IPS-18a (cell line): Measurements from ENCODE around the gene MDFI.

ENCODE experiments used
- H3K27ac ChIP-seq: one replicate; pipeline ENCODE4 v1.5.1; 2013; ENCODE audit warnings: low read length
- H3K27me3 ChIP-seq: one replicate; pipeline ENCODE4 v1.6.1; 2013; ENCODE audit warnings: mild to moderate bottlenecking, low read length; ENCODE audit not compliant: control insufficient read depth, insufficient read depth
- H3K36me3 ChIP-seq: one replicate; pipeline ENCODE4 v1.6.1; 2013; ENCODE audit warnings: low read depth, low read length; ENCODE audit not compliant: control insufficient read depth
- H3K4me1 ChIP-seq: one replicate; pipeline ENCODE4 v1.6.1; 2013; ENCODE audit warnings: low read depth, low read length; ENCODE audit not compliant: control insufficient read depth
- H3K4me3 ChIP-seq: one replicate; pipeline ENCODE4 v1.5.1; 2013; ENCODE audit warnings: low read length
- H3K9ac ChIP-seq: one replicate; pipeline ENCODE4 v1.6.1; 2013; ENCODE audit warnings: mild to moderate bottlenecking, low read length, moderate library complexity
- H3K9me3 ChIP-seq: one replicate; pipeline ENCODE4 v1.6.1; 2013; ENCODE audit warnings: low read depth, low read length; ENCODE audit not compliant: control insufficient read depth

MDFI gene

DNA sequence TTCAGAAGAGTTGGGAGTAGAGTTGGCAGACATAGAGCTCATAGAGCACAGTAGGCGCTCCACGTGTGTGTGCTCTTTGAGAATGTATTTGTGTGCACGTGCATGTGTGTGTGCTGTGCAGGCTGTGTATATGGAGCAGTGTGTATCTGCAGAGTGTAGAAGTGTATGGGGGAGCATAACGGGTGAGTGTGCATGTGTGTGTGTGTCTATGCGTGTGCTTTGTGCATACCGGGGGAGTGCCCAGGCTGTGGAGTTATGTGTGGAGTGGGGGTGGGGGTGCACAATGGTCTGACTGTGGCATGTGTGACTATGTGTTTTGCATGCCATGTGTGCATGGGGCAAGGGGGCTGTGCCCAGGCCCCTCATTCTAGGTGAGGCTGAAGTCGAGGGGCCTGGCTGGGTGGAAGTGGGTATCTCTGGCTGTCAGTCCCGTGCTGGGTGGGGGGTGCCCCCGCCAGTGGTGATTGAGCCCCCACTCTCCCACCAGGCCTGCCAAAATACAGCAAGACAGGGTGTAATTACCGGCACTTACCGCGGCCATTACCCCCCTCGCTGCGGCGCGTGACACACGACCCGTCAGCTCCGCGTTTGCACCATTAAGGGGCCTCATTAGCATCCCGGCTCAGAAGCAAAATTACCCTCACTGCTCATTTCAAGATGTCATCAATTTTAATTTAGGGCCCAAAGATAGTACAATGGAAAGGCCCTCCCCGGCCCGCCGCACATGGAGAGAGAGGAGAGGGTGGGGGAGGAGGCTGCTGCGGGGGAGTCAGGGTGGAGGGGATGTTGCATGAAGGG lies 39.1 kb downstream of the MDFI start:
- Histone ChIP-seq H3K4me1 (peaks cover 3% of the 10 kb centered on the region), H3K27ac (no peak overlapping the region), H3K4me3 (peak overlapping the region; percentile 38), H3K27me3 (peaks cover 16% of the 10 kb centered on the region), H3K36me3 (no peaks in the 10 kb centered on the region), H3K9me3 (no peaks in the 10 kb centered on the region), H3K9ac (no peak overlapping the region)

DNA sequence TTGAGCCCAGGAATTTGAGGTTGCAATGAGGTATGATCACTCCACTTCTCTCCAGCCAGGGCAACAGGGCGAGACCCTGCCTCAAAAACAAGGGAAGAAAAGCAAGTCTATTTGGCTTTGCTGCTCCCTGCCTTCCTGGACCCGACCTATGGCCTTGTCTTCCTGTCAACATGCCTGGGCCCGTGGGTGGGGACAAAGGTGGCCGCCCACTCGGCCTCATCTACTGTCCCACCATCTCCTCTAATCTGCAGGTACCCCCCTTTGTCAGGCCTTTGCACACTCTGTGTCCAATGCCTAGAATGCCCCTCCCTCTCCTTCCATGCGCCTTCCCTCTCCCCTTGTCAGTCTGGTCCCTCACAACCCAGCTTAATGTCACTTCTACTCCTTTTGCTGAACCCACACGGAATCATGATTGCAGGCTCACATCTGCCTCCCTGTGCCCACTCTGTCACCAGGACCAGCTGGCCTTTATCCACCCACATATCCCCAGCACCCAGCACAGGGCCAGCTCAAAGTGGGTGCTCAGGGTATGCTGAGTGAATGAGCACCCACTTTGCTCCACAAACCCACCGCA lies 40.3 kb downstream of the MDFI start:
- Histone ChIP-seq H3K36me3 (no peaks in the 10 kb centered on the region), H3K9ac (no peak overlapping the region), H3K4me3 (no peak overlapping the region), H3K9me3 (no peaks in the 10 kb centered on the region), H3K4me1 (peaks cover 3% of the 10 kb centered on the region), H3K27ac (no peak overlapping the region), H3K27me3 (peaks cover 25% of the 10 kb centered on the region)

DNA sequence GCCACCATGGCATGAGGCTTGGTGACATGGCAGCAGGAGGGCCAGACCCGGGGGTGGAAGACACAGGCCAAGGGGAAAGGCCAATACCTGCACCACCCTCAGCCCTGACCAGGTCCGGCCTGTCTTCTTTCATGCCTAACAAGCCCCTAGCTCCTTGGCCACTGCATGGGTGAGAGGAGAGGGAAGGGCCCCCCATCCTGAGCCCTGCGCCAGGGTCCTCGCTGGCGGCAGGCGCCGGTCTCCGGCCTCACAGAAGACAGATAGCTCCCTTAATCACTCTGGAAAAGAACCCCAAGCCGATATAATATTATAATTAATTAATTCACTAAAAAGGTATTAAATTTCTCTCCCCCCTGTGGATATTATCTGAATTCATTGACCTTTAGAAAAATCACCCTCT lies 41.4 kb downstream of the MDFI start:
- Histone ChIP-seq H3K4me1 (peaks cover 3% of the 10 kb centered on the region), H3K9me3 (no peaks in the 10 kb centered on the region), H3K4me3 (no peak overlapping the region), H3K36me3 (no peaks in the 10 kb centered on the region), H3K27me3 (peaks cover 31% of the 10 kb centered on the region), H3K9ac (no peak overlapping the region), H3K27ac (no peak overlapping the region)

DNA sequence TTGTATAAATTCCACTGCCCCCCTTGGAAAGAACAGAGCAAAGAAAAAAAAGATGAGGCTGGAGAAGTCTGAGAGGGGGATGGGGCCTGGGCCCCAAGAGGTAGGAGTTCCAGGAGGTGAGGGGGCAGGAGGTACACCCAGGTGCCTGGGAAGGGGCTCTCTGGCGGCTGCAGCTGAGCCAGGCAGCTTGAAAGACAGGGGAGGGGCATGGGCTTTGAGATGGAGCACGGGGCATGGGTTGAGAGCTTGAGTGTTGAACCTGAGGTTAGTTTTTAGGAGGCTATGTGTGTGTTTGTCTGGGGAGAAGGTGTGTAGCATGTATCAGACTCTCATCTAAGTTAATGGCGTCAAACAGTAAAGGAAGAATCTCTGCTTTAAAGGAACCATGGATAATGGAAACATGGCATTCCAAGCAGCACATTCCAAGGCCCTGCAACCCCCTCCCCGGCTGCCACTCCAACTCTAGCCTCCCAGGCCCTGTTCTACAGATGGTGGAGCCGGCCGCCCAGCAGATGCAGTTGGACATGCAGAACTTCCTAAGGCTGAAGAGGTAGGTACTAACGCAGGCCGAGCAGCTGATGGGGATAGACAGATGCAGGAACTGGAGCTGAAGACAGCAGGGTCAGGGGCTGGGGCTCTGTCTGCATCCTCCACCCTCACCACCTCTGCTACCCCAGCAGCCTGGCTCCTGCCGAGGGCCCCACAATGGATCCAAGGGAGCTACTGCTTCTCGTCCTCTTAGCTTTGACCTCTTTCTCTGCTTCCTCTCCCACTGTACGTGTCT lies 42.1 kb downstream of the MDFI start:
- Histone ChIP-seq H3K27me3 (peaks cover 31% of the 10 kb centered on the region), H3K4me1 (peaks cover 3% of the 10 kb centered on the region), H3K27ac (no peak overlapping the region), H3K36me3 (no peaks in the 10 kb centered on the region), H3K9me3 (no peaks in the 10 kb centered on the region), H3K9ac (no peak overlapping the region), H3K4me3 (no peak overlapping the region)

DNA sequence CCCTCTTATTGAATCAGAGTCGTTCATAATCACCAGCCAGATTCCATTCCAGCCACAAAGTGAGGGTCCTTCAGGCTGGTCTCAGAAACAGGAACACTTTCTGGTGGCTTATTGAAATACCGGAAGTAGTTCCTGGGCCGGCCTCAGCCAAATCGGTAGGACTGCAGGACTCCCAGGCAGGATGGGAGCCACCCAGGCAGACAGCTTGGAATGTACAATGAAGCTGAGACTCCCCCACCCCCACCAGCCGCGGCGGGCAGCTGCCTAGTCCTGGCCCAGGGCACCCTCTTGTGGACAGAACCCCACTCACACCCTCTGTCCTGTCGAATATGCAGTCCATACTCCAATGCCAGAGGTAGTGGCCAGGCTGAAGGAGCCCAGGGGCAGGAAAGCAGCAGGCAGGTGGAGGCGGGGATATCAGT lies 43.8 kb downstream of the MDFI start:
- H3K27ac ChIP-seq: no peak overlapping the region
- H3K4me1 ChIP-seq: peaks cover 5% of the 10 kb centered on the region
- no peaks in the 10 kb centered on the region for H3K36me3 ChIP-seq
- no peak overlapping the region for H3K9ac ChIP-seq
- H3K9me3 ChIP-seq: no peaks in the 10 kb centered on the region
- H3K4me3 ChIP-seq: no peak overlapping the region
- peaks cover 26% of the 10 kb centered on the region for H3K27me3 ChIP-seq

DNA sequence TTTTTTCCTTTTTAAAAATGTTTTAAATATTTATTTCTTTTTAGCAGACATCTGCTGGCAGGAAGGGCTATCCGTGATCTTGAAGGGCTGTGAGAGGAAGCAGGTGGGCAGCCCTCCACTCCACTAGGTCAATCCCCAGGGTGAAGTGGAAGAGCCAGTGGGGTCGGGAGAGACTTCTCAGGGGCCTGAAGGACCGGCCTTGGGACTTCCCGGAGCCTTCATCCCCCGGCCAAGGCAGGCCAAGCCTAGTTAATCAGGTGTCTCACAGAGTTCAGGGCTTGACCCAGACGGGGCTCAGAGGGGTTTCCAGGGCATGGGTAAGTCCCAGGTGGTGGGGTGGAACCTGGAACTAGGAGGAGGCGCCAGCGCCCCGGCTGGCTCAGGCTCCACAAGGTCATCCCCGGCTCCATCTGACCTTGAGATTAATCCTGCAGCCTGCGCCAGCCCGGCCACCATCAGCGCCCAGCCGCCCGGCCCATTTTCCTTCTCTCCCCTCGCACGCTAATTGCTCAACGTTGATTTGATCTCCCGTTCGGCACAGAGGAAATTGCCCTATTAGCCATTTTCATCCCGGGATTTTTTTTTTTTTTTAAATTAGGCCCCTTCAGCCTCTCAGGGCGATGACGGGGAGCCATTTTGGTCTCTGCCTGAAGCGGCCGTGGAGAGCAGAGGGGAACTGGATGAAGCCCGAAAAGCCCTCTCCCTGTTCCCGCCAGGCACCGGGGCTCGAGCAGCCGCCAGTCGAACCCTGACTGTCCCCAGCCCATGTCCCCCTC lies 44.4 kb downstream of the MDFI start:
- Histone ChIP-seq H3K9ac (no peak overlapping the region), H3K36me3 (no peaks in the 10 kb centered on the region), H3K4me1 (peaks cover 9% of the 10 kb centered on the region), H3K27me3 (peaks cover 20% of the 10 kb centered on the region), H3K4me3 (peak overlapping the region; percentile 28), H3K9me3 (no peaks in the 10 kb centered on the region), H3K27ac (no peak overlapping the region)

DNA sequence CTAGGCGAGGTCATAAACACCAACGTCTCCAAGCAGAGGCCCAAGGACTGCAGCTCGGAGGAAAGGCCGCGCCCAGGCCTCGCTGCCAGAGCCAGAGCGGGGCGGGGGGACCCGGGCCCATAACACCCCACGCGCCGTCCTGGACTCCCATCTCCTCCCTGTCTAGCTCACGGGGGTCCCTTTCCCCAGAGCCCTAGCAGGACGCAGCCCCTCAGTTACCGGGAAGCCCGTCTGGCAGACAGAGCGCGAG lies 44.9 kb downstream of the MDFI start:
- H3K27me3 ChIP-seq: peaks cover 15% of the 10 kb centered on the region
- H3K9ac ChIP-seq: no peak overlapping the region
- peaks cover 14% of the 10 kb centered on the region for H3K4me1 ChIP-seq
- H3K4me3 ChIP-seq: peak overlapping the region; percentile 28
- H3K36me3 ChIP-seq: no peaks in the 10 kb centered on the region
- H3K9me3 ChIP-seq: no peaks in the 10 kb centered on the region
- no peak overlapping the region for H3K27ac ChIP-seq

DNA sequence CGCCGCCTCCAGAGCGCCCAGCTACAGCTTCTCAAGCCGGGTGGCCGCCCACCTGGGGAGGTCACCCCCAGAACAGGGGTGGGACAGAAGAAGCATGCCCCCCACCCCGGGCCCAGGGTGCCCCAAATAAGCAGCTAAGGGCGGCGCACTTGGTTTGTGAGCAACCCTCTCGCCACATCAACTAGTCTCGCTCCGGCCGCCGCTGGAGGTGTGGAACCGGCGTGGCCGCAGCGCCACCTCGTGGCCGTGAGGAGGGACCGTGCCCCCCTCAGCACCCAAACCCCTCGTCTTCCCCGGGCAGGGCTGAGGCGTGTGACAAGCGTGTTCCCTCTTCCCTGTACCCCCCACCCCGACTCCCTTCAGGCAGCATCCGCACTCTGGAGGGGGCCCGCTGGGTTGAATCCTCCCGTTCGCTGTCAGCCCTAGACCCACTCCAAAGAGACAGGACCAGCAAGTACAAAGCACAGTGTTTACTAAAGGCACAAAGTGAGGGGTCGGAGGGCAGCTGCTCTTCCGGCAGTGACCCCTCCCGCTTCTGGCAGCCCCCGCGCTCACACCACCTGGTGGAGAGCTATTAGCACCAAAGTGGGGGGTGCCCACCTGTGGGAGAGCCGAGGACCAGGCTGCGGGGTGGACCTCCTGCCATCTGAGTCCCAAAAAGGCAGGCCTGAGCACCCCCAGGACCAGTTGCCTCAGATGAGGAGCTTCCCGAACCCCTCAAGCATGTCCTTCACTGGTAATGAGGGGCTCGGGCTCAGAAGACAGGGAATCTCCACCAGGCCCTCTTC lies 45.4 kb downstream of the MDFI start:
- H3K27ac ChIP-seq: no peak overlapping the region
- H3K27me3 ChIP-seq: peaks cover 15% of the 10 kb centered on the region
- peaks cover 18% of the 10 kb centered on the region for H3K4me1 ChIP-seq
- H3K9me3 ChIP-seq: no peaks in the 10 kb centered on the region
- no peaks in the 10 kb centered on the region for H3K36me3 ChIP-seq
- H3K4me3 ChIP-seq: peak overlapping the region; percentile 28
- H3K9ac ChIP-seq: no peak overlapping the region

DNA sequence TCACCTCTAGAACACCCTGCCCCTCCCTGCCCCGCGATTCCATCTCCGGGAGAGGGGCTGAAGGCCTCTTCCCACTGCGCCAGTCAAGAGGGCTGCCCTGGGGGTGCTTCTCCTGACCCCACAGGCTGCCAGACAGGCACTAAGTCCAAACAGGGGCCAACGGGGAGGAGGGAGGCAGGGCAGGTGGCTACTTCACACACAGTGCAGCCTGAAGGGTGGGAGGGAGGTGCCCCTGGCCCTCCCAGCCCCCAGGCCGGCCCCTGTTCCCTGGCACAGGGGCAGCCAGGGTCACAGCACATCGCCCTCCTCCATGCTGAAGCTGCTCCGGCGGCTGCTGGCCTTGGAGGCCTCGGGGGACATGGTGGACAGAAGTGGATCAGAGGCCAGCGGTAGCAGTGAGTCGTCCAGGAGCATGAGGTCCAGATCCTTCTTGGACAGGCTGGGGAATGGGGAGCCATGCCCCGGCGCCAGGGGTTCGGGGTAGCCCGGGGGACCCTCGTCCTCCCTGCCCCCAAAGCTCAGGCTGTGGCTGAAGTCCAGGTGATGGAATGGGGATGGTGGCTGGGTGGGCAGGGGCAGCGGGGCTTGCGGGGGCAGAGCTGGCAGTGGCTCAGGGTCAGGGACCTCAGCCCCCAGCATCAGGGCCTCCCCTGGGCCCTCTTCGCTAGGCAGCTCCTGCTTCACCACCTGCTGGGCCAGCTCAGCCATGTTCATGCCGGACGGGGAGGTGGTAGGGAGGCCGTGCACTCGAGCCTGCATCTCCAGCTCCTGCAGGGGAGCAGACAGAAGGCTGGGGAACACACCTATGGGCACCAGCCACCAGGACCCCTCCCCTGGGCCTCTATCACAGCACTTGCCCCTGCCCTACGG lies 46.3 kb downstream of the MDFI start:
- Histone ChIP-seq H3K9ac (no peak overlapping the region), H3K27me3 (peaks cover 15% of the 10 kb centered on the region), H3K36me3 (no peaks in the 10 kb centered on the region), H3K4me1 (peaks cover 18% of the 10 kb centered on the region), H3K9me3 (no peaks in the 10 kb centered on the region), H3K4me3 (no peak overlapping the region), H3K27ac (no peak overlapping the region)

DNA sequence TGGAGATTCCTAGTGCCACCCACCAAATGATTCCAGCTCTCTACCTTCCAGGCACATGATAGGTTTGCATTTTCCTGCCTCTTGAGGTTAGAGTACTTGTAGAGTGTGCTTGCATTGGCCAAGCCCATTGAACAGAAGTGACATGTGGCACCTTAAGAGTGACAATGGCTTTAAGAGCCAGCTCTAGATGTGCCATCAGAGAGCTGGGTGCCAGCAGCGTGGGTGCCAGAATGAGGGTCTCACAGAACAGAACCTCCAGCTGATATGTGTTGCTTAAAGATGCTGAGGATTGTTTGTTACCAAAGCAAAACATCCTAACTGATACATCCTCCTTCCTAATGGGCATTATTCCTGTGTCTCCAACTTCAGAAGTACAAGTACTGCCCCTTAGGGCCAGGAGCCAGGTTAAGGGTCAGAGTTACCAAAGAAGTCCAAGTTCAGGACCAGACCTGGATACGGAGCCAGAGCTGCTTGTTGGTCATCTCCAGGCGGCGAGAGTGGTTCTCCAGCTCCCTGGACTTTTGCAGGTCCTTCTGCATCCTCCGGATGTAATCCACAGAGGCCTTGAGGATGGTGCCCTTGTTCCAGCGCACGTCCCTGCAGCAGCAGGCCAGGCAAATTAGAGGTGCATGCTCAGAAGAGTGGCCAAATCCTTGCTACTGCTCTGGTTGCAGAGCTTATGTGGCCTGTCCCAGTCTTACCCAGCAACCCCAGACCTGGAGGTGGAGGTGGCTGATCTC lies 47.5 kb downstream of the MDFI start:
- H3K27ac ChIP-seq: no peak overlapping the region
- H3K4me3 ChIP-seq: no peak overlapping the region
- H3K4me1 ChIP-seq: peaks cover 18% of the 10 kb centered on the region
- no peaks in the 10 kb centered on the region for H3K9me3 ChIP-seq
- H3K9ac ChIP-seq: no peak overlapping the region
- no peaks in the 10 kb centered on the region for H3K36me3 ChIP-seq
- H3K27me3 ChIP-seq: peaks cover 15% of the 10 kb centered on the region
